Type B pancreatic cell (in vitro differentiated cells): ENCODE measurements around the gene COQ9. TPM values are rescaled to one million over a fixed set of nuclear protein-coding genes. Genes with fewer than 3 reads are reported as not detected.

Experiments used
- DNase-seq: peaks from one replicate; pipeline ENCODE4 v3.0.0; 2021; ENCODE audit warnings: mixed read lengths; ENCODE audit not compliant: unreplicated experiment; ENCODE audit errors: extremely low spot score
- H3K27ac Mint-ChIP-seq: 2 replicates; pipeline ENCODE4 v1.8.0; 2021; ENCODE audit warnings: mild to moderate bottlenecking, mixed read lengths
- H3K27me3 Mint-ChIP-seq: 2 replicates; pipeline ENCODE4 v1.8.0; 2021; ENCODE audit warnings: mixed read lengths
- H3K36me3 Mint-ChIP-seq: 2 replicates; pipeline ENCODE4 v1.8.0; 2021; ENCODE audit warnings: mixed read lengths
- H3K4me1 Mint-ChIP-seq: one replicate; pipeline ENCODE4 v1.8.0; 2021; ENCODE audit warnings: mixed read lengths; ENCODE audit not compliant: unreplicated experiment
- H3K4me3 Mint-ChIP-seq: 2 replicates; pipeline ENCODE4 v1.8.0; 2021; ENCODE audit warnings: mild to moderate bottlenecking, mixed read lengths
- H3K9me3 Mint-ChIP-seq: 2 replicates; pipeline ENCODE4 v1.8.0; 2021; ENCODE audit warnings: mixed read lengths
- CTCF ChIP-seq: fragments of 200-600 bp; sonication (generic); conservative IDR thresholded peaks from 2 replicates; pipeline ENCODE4 v1.5.0; 2021; ENCODE audit warnings: antibody characterized with exemption, mild to moderate bottlenecking
- total RNA-seq: library from RNA; stranded (reverse); gene quantifications from 2 replicates; pipeline ENCODE4 v1.2.1, GENCODE V29; 2021; ENCODE audit warnings: low replicate concordance

COQ9 gene
- total RNA-seq, 1 donor from 2014 or later = 73.1 TPM

GRCh38 chr16:57474671-57475661, 27.7 kb downstream of the COQ9 start:
- H3K4me3 Mint-ChIP-seq = no peak overlapping the region
- no peaks in the 10 kb centered on the region for H3K9me3 Mint-ChIP-seq
- no peak for DNase-seq
- peaks cover 33% of the 10 kb centered on the region for H3K4me1 Mint-ChIP-seq
- peaks cover 10% of the 10 kb centered on the region for H3K36me3 Mint-ChIP-seq
- TF ChIP-seq CTCF = no peak
- no peak overlapping the region for H3K27ac Mint-ChIP-seq
- no peaks in the 10 kb centered on the region for H3K27me3 Mint-ChIP-seq

DNA sequence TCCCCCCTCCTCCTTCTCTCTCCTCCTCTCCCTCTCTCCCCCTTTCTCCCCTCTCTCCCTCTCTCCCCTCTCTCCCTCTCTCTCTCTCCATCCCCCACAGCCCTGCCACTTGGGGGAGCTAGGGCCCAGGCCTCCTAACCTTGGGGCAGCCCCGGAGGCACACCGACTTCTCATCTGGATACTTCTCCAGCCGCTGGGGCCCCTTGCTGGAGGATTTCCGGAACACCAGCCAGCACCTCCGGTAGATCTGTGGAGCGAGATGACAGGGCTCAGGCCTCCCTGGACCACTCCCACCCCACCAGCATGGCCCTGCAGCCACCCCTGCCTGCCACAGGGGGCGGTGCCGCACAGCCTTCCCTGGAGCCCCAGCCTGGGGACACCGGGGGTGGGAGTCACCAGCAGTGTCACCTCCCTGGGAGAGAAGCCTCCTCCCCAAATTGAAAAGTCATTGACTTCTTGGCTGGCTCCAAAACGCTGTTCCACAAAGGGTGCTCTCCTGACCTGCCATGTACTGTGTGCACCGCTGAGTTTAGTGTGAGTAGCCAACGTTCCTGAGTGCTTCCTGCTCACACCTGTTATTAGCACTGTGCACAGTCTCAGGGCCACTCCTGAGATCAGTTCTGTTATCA, 28.5 kb downstream of the COQ9 start:
- Mint-ChIP-seq H3K27ac (no peak overlapping the region), H3K27me3 (no peaks in the 10 kb centered on the region), H3K4me1 (peaks cover 39% of the 10 kb centered on the region), H3K36me3 (peaks cover 9% of the 10 kb centered on the region), H3K9me3 (no peaks in the 10 kb centered on the region), H3K4me3 (no peak overlapping the region)
- peak; percentile 81 for TF ChIP-seq CTCF
- DNase-seq = no peak

GRCh38 chr16:57476546-57477410, 29.5 kb downstream of the COQ9 start:
- Mint-ChIP-seq H3K36me3 (peaks cover 4% of the 10 kb centered on the region), H3K4me3 (peak overlapping the region; percentile 68), H3K27ac (no peak overlapping the region), H3K9me3 (no peaks in the 10 kb centered on the region), H3K27me3 (no peaks in the 10 kb centered on the region), H3K4me1 (peaks cover 32% of the 10 kb centered on the region)
- no peak for DNase-seq
- no peak for TF ChIP-seq CTCF

DNA sequence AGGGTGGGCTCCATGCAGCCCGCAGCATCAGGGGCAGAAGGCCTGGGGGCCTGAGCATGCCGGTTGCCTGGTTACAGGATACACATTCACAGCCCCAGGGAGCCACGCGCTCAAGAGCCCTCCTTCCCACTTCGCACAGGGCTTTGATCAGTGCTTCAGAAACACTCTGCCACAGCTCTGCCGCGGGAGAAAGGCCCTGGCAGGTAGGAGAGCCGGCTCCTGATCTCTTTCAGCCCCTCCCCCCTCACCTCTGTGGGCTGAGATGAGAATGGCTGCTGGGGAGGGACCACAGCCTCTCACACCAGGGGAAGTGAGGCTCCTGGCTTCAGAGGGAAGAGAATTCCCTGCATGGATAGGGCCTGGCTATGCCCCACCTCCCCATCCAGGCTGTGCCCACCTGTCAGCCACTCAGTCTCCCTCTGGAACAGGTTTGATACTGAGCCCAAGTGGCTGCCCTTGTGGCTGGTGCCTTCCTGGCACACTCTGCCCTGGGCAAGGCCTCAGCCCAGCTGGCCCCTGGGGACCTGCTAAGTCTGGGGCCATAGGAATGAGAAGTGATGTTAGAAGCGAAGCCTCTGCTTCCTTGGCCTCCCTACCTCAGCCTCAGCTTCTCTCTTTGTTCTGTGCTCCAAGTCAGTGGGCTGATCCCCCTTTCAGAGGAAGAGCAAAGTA, 30.4 kb downstream of the COQ9 start:
- TF ChIP-seq CTCF = no peak
- Mint-ChIP-seq H3K27ac (no peak overlapping the region), H3K4me3 (peak overlapping the region; percentile 68), H3K36me3 (no peaks in the 10 kb centered on the region), H3K9me3 (no peaks in the 10 kb centered on the region), H3K27me3 (no peaks in the 10 kb centered on the region), H3K4me1 (peaks cover 27% of the 10 kb centered on the region)
- no peak for DNase-seq
